Stimulated activated CD8-positive, alpha-beta memory T cell treated with anti-CD3 and anti-CD28 coated beads, Interleukin-12 subunit alpha, Interleukin-12 subunit beta, amount 100 ng/mL, for 1 hour (primary cell): ENCODE results near the gene ZDHHC9.

Experiments used
- DNase-seq: peaks from one replicate; pipeline ENCODE4 v3.0.0-alpha.2; 2020; ENCODE audit warnings: low read depth

The ZDHHC9 gene

DNA sequence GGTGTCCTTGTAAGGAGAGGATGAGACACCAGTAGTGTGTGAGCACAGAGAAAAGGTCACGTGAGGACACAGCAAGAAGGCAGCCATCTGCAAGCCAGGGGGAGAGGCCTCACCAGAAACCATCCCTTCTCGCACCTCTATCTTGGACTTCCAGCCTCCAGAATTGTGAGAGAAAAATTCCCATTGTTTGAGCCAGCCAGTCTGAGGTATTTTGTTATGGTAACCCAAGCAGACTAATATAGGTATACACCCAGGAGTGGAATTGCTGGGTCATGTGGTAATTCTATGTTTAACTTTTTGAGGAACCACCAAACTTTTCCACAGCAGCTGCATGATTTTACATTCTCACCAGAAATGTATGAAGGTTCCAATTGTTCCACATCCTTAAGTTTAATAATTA is 25.6 kb downstream of the ZDHHC9 start:
- DNase-seq, result no peak

GRCh38 chrX:129813662-129814368 is 29.9 kb downstream of the ZDHHC9 start:
- DNase-seq, result no peak

DNA sequence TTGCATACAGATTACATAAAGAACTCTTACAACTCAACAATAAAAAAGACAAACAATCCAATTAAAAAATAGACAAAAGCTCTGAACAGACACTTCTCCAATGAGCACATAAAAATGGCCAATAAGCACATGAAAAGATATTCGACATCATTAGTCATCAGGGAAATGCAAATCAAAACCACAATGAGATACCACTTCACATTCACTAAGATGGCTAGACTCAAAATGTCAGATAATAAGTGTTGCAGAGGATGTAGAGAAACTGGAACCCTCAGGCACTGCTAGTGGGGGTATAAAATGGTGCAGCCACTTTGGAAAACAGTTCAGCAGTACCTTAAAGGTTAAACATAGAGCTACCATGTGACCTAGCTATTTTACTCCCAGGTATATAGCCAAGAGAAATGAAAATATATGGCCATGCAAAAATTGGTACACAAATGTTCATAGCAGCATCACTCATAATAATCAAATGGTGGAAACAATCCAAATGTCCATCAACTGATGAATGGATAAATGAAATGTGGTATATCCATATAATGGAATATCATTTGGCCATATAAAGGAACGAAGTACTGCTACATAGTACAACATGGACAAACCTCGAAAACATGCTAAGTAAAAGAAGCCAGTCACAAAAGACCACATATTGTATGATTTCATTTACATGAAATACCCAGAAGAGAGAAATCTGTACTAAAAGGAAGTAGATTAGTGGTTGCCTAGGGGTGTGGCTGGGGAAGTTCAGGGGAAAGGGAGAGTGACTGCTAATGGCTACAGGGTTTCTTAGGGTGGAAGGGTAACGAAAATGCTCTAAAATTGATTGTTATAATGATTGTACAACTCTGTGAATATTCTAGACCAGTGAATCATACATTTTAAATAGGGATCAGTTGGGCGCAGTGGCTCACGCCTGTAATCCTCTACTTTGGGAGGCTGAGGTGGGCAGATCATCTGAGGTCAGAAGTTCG is 34.6 kb downstream of the ZDHHC9 start:
- no peak for DNase-seq

- no peak for DNase-seq
Measured at GRCh38 chrX:129808158-129808828, 35.4 kb downstream of the ZDHHC9 start.

DNA sequence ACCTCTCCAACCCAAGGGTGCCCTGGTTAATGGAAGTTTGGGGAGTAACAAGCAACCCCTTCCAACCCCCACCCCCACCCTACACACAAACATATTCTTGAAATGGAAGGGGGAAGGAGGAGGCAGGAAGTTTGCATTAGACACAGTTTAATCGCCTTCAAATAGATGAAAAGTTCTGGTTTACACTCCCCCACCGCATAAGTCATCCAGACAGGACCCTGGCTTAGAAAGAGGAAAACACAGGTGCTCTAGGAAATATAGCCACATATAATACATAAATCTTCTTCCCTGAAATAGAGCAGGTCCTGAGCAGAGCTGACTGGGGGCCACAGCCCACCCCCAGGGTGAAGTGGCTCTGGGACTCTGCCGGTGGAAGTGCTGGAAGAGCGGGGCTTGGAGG is 38.9 kb downstream of the ZDHHC9 start:
- no peak for DNase-seq

DNA sequence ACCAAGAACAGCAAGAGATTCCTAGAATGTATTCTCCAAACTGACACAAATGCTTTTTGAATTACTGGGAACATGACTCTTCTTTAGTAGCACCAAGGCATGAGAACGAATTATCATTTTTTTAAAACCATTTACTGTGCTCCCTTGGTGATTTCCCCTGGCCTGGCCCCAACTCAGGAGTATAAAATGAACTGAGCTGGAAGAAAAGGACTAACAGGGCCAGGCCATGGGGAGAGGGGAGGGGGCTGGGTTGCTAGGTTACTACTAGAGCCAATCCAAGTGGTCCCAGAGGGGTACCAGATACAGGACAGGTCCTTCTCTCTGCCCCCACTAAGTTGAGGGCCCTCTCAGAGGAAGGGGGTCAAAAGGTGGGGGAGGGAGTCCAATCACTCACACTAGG is 40.8 kb downstream of the ZDHHC9 start:
- no peak for DNase-seq

DNA sequence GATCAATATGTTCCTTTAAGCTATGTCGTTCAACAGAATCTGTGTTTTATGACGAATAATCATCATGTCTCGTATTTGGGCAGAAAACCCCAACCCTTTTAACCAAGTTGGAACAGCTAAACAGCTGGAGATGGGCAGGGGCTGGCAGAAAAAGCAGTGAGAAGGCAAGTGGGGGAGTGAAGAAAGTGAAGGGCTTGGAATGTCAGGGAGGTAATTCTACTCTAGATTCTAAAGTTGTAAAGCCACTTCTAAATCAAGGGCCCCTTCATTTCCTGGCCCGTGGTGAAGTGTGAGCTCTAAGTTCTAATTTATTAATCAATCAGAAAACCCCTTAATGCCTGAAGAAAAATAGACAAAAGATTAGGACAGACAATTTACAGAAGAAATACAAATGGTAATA is 43.5 kb downstream of the ZDHHC9 start:
- DNase-seq, result no peak

DNA sequence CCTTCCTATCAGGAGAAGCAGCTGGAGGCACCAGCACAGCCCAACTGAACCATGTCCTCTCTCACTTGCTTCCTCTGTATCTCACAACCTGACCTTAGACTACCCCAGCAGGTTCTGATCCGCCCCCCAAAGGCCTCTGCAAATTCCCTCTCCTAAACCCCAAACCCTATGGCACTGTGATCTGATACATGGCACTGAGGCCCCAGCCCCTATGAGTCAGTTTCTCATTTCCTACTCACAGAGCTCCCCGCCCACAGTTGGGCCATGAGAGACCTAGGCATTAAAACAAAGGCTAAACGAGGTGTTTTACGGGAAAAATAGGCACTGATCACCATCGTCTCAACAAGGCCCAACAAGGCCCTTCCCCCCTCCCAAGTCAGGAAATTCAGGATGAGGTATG is 44.8 kb downstream of the ZDHHC9 start:
- DNase-seq, result no peak

DNA sequence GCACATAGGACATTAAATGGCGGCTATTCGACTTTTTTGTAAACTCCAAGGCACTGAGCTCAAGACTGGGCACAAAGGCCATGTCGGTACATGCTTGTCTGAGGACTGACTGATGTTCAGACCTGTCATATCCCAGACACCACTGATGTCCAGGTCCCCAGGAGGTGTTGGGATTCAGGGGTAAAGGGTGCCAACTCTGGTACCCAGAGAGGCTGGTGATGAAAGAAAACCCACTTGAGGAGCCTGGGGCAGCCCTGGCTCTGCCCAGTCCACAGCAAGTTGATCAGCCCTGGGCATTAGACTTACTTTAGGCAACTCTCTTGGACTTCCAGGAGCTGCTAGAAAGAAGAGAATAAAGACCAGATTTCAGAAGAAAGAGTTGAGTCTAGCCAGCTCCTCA is 45.2 kb downstream of the ZDHHC9 start:
- DNase-seq, result no peak

DNA sequence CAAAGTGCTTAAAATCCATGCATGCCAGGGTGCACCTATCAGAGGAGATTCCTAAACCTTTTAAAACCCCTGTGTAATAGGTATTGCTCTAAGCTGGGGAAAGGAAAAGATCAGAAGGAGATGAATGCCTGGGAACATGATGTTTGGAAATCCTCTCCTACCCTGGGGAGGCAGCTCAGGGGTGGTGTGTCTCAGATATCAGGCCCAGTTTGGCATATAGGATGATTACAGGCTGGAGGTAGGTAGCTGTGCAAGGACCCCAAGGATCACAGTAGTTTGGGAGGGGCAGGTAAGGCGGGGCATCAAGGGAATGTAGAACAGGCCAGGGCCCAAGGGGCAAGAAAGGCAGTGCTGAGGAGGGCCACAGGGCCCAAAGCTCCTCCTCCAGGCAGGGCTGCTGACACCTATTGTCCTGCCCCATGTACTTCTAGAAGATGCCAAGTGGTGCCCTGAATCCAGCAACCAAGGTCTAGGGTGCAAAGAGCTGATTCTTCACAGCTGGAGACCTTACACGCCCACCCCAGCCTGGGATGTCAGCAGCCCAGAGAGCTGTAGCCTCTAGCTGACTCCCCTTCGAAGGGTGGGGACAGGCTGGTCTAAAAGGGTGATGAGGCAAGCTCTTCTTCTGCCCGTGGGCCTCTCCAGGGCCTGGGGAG is 46.3 kb downstream of the ZDHHC9 start:
- DNase-seq, result no peak

GRCh38 chrX:129795584-129795983 is 48.1 kb downstream of the ZDHHC9 start:
- no peak for DNase-seq

DNA sequence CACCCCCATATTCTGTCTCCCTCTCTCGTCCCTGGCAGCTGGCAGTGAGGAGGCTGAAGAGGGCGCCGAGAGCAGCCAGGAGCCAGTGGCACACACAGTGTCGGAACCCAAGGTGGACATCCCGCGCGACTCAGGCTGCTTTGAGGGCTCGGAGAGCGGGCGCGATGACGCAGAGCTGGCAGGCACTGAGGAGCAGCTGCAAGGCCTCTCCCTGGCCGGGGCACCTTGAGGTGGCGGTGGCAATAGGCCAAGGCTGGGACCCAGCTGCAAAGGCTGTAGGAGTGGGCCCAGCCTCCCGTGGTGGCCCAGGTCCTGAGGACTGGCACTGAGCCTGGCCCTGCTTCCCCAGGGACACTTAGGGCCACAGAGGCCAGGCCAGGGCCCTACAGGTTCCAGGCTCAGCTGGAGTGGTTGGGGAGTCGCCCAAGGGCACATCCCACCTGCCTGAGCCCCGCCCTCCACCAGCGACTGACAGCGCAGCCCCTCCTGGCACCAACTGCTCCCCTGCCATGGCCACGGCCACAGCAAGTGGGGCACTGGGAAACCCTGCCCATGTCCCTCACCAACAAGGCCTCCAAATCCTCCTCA is 50.0 kb downstream of the ZDHHC9 start:
- DNase-seq, result no peak

DNA sequence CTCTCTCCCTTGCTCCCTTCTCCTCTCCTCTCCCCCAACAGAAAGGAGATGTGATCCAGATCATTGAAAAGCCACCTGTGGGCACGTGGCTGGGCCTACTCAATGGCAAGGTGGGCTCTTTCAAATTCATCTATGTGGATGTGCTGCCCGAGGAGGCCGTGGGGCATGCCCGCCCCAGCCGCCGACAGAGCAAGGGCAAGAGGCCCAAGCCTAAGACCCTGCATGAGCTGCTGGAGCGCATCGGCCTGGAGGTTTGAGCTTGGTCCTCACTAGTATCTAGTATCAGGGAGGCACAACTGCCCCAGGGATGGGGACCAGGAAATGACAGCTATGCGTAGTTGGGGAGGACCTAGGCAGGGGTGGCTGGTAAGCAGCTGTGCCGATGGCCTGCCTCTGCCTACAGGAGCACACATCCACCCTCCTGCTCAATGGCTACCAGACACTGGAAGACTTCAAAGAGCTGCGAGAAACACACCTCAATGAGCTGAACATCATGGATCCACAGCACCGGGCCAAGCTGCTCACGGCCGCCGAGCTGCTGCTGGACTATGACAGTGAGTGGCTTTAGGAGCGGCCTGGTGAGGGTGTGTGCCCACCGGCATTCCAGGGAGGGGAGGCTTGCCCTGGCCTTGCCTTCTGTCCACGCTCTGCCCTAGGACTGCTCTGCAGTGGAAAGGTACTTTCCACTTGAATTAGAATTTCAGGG is 50.9 kb downstream of the ZDHHC9 start:
- DNase-seq, result no peak

DNA sequence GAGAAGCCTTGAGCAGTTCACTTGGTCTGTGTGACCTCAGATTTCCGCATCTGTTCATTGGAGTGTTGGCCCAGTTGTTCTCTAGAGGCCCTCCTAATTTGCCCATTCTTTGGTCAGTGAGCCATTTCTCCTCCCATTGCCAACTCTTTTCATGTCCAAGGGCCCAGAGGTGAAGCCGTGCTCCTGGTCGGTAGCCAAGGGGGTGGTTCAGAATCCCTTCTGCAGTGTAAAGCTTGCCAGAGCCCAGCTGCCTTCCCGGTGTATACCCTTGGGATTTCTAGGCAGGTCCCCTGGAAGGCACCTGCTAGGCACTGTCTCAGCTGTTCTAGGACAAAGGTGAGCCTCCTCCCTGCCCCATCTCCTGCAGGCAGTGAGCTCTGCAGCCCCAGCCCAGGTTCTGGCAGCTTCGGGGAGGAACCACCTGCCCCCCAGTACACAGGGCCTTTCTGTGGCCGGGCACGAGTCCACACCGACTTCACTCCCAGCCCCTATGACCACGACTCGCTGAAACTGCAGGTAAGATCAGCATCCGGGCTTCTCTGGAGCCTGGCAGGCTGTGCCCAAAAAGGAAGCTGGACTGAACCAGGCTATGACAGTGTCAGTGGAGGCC is 51.6 kb downstream of the ZDHHC9 start:
- DNase-seq, result no peak

DNA sequence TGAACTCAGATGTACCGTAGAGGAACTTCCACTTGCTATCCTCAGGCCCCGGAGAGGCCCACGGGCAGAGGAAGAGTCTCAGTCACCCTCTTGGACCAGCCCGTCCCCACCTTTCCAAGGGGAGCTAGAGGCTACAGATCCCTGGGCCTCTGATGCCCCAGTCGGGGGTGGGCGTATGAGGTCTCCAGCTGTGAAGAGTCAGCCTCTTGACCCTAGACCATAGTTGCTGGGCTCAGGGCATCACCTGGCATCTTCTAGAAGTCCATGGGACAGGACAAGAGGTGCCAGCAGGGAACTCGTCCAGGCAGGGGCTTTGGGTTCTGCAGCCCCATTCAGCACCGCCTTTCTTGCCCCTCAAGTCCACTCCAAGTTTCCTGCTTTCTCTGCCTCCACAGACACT is 52.4 kb downstream of the ZDHHC9 start:
- no peak for DNase-seq

GRCh38 chrX:129790808-129791207 is 52.9 kb downstream of the ZDHHC9 start:
- DNase-seq, result no peak

DNA sequence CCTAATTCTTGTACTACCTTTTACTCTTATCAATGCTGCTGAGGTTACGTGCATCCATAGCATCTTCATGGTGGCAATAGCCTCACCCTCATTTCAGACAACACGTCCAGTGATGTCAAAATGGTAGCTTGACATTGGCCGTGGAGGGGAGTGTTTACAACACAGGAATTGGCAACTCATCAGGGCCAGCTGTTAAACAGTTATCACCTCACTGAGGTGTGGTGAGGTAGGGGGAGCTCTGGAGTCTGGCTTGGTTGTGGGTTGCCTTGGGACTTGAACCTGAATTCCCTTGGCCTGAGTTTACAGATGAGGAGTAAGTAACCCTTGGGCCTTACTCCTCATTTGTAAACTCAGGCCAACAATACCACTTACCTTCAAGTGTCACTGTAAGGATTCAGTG is 53.5 kb downstream of the ZDHHC9 start:
- DNase-seq, result no peak

GRCh38 chrX:129788527-129788926 is 55.2 kb downstream of the ZDHHC9 start:
- no peak for DNase-seq

DNA sequence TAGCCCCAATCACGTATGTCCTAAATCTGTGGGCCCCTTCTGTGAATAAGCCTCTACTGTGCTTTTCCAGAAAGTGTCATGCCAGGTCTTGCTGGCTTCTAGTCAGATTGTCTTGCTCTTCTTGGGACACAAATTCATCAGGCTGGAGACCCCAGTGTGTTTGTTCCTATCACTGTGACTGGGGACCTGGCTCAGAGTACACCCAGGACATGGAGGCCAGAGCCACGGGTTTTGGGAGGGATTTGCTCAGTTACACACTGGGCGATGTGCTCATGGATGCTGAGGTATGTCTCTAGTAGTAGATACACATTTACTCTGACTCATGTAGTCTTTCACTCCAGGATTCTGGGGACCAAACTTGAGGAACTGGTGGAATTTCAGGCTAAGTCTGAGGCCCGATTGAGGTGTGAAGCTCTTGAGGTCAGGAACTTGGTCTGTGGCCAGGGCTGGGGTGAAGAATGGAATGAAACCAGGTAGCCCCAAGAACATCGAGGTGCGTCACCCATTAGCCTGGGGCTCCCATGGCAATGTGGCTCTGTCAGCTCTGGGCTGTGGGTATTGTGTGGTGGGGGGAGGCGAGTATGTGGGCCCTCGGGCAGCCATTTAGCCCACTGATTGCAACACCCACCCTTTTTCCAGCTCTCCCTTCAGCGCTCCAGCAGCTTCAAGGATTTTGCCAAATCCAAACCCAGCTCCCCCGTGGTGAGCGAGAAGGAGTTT is 56.2 kb downstream of the ZDHHC9 start:
- no peak for DNase-seq

- no peak for DNase-seq
Measured at GRCh38 chrX:129786210-129786651, 57.5 kb downstream of the ZDHHC9 start.
